Measurements from ENCODE around the gene PSMB2. TPM values are rescaled to one million over a fixed set of nuclear protein-coding genes. Genes with fewer than 3 reads are reported as not detected.

PSMB2 gene
- total RNA-seq, 1 experiment from 2014 or later, result 59.9 TPM

DNA sequence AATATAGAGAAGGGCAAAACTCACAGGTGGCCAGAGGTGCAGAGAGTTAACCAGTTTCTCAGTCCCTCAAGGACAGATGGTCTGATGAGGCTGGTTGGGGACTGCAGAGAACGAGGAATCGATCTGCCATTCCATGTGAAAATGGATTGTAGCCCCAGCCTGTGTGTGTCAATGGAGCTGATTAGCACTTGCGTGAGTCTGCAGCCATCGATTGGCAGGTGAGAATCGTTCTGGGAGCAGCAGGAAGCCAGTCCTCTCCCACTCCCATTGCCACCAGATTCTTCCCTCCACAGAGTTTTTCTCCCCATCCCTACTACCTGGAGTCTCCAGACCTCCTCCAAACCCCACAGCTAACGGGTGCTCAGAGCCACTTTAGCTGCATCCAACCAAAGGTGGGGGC, 18.3 kb upstream of the PSMB2 start:
- no peaks in the 10 kb centered on the region for H3K4me1 ChIP-seq
- ChIA-PET POLR2A (no interaction called here), CTCF (no interaction called here)
- no peaks in the 10 kb centered on the region for H3K36me3 ChIP-seq (ENCODE audit: control insufficient read depth, insufficient read depth, low read length)
- intact Hi-C loops (cut with micrococcal nuclease; ENCODE audit: unreplicated experiment), result no loop called here
- DNase-seq, result no peak
- H3K27me3 ChIP-seq (replicated peaks; ENCODE audit: control insufficient read depth, insufficient read depth, low read length), result no peaks in the 10 kb centered on the region
- H3K9me3 ChIP-seq, result no peaks in the 10 kb centered on the region
- Mint-ChIP-seq H3K27ac (ENCODE audit: unreplicated experiment) (no peak overlapping the region), H3K9me3 (ENCODE audit: unreplicated experiment) (no peaks in the 10 kb centered on the region), H3K4me3 (ENCODE audit: unreplicated experiment) (no peak overlapping the region), H3K4me1 (ENCODE audit: low read depth, unreplicated experiment) (no peaks in the 10 kb centered on the region), H3K36me3 (ENCODE audit: insufficient read depth, unreplicated experiment) (no peaks in the 10 kb centered on the region), H3K27me3 (ENCODE audit: insufficient read depth, unreplicated experiment) (peaks cover 7% of the 10 kb centered on the region)
- no peak overlapping the region for H3K4me3 ChIP-seq (ENCODE audit: low read depth, low read length)
- no TSS peak for BruUV-seq (replicated peaks)
- TF ChIP-seq, protein P1, sequence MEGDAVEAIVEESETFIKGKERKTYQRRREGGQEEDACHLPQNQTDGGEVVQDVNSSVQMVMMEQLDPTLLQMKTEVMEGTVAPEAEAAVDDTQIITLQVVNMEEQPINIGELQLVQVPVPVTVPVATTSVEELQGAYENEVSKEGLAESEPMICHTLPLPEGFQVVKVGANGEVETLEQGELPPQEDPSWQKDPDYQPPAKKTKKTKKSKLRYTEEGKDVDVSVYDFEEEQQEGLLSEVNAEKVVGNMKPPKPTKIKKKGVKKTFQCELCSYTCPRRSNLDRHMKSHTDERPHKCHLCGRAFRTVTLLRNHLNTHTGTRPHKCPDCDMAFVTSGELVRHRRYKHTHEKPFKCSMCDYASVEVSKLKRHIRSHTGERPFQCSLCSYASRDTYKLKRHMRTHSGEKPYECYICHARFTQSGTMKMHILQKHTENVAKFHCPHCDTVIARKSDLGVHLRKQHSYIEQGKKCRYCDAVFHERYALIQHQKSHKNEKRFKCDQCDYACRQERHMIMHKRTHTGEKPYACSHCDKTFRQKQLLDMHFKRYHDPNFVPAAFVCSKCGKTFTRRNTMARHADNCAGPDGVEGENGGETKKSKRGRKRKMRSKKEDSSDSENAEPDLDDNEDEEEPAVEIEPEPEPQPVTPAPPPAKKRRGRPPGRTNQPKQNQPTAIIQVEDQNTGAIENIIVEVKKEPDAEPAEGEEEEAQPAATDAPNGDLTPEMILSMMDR (IDR thresholded peaks at IDR 0.05; ENCODE audit: insufficient read depth in 1 of 2, low read depth in 1 of 2, low read length in 1 of 2, severe bottlenecking in 1 of 2, unreplicated experiment in 1 of 2), result no peak

- no peaks in the 10 kb centered on the region for H3K36me3 Mint-ChIP-seq (ENCODE audit: insufficient read depth, unreplicated experiment)
- peaks cover 8% of the 10 kb centered on the region for H3K27me3 Mint-ChIP-seq (ENCODE audit: insufficient read depth, unreplicated experiment)
- no peaks in the 10 kb centered on the region for H3K9me3 Mint-ChIP-seq (ENCODE audit: unreplicated experiment)
- intact Hi-C loops (cut with micrococcal nuclease; ENCODE audit: unreplicated experiment), result no loop called here
- Histone ChIP-seq H3K4me3 (ENCODE audit: low read depth, low read length) (no peak overlapping the region), H3K27me3 (replicated peaks; ENCODE audit: control insufficient read depth, insufficient read depth, low read length) (no peaks in the 10 kb centered on the region), H3K36me3 (ENCODE audit: control insufficient read depth, insufficient read depth, low read length) (no peaks in the 10 kb centered on the region), H3K4me1 (no peaks in the 10 kb centered on the region), H3K9me3 (no peaks in the 10 kb centered on the region)
- POLR2A ChIA-PET, result no interaction called here
- no peaks in the 10 kb centered on the region for H3K4me1 Mint-ChIP-seq (ENCODE audit: low read depth, unreplicated experiment)
- CTCF ChIA-PET, result no interaction called here
- no peak for DNase-seq
- TF ChIP-seq, protein P1 (IDR thresholded peaks at IDR 0.05; ENCODE audit: insufficient read depth in 1 of 2, low read depth in 1 of 2, low read length in 1 of 2, severe bottlenecking in 1 of 2, unreplicated experiment in 1 of 2), result no peak
- no TSS peak for BruUV-seq (replicated peaks)
- no peak overlapping the region for H3K4me3 Mint-ChIP-seq (ENCODE audit: unreplicated experiment)
- no peak overlapping the region for H3K27ac Mint-ChIP-seq (ENCODE audit: unreplicated experiment)
These were observed 16.5 kb upstream of the PSMB2 start for GRCh38 chr1:35657851-35658250.

DNA sequence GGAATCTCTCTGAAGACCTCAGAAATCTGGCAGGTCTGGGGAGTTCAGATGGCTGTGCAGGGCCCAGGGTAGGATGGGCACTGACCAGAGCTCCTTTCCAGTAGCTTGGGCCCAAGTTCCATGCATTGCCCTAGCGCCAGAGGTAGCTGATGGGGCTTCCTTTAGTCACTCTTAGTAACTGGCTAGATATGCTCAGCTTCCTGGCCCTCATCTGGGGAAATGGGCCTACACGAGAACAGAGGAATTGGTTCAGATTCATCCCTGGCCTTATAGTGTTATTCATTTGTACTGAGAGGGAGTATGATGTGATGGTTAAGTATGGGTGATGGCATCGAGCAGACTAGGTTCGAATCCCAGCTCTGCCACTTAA, 15.5 kb upstream of the PSMB2 start:
- no peak for DNase-seq
- Mint-ChIP-seq H3K9me3 (ENCODE audit: unreplicated experiment) (no peaks in the 10 kb centered on the region), H3K27me3 (ENCODE audit: insufficient read depth, unreplicated experiment) (peaks cover 8% of the 10 kb centered on the region), H3K4me1 (ENCODE audit: low read depth, unreplicated experiment) (no peaks in the 10 kb centered on the region), H3K4me3 (ENCODE audit: unreplicated experiment) (no peak overlapping the region), H3K36me3 (ENCODE audit: insufficient read depth, unreplicated experiment) (no peaks in the 10 kb centered on the region), H3K27ac (ENCODE audit: unreplicated experiment) (no peak overlapping the region)
- H3K27me3 ChIP-seq (replicated peaks; ENCODE audit: control insufficient read depth, insufficient read depth, low read length), result no peaks in the 10 kb centered on the region
- no peak overlapping the region for H3K4me3 ChIP-seq (ENCODE audit: low read depth, low read length)
- no TSS peak for BruUV-seq (replicated peaks)
- ChIA-PET CTCF (no interaction called here), POLR2A (no interaction called here)
- intact Hi-C loops (cut with micrococcal nuclease; ENCODE audit: unreplicated experiment), result no loop called here
- H3K36me3 ChIP-seq (ENCODE audit: control insufficient read depth, insufficient read depth, low read length), result no peaks in the 10 kb centered on the region
- no peaks in the 10 kb centered on the region for H3K4me1 ChIP-seq
- H3K9me3 ChIP-seq, result no peaks in the 10 kb centered on the region
- TF ChIP-seq, protein P1 (IDR thresholded peaks at IDR 0.05; ENCODE audit: insufficient read depth in 1 of 2, low read depth in 1 of 2, low read length in 1 of 2, severe bottlenecking in 1 of 2, unreplicated experiment in 1 of 2), result no peak
